HL-60 (cell line): ENCODE measurements around the gene MAP7D2.

ENCODE experiments used
- DNase-seq, 2 experiments: peaks; one replicate each; pipeline ENCODE4 v3.0.0-alpha.2; 2010 to 2020; ENCODE audit warnings: low read depth in 1 of 2, low spot score in 1 of 2
- H3K27ac ChIP-seq: fragments of 250-450 bp; sonication (Bioruptor Pico); replicated peaks from 2 replicates; pipeline ENCODE4 v1.5.1; 2020; ENCODE audit warnings: mild to moderate bottlenecking, moderate library complexity
- H3K27me3 ChIP-seq: fragments of 250-450 bp; sonication (Bioruptor Pico); 2 replicates; pipeline ENCODE4 v1.5.1; 2021; ENCODE audit warnings: mild to moderate bottlenecking, moderate library complexity; ENCODE audit not compliant: insufficient read depth, poor library complexity, severe bottlenecking
- H3K4me3 ChIP-seq: replicated peaks from 2 replicates; pipeline ENCODE4 v1.5.1; 2011; ENCODE audit warnings: mild to moderate bottlenecking, control low read depth, low read length; ENCODE audit not compliant: insufficient read depth
- GABPA ChIP-seq: IDR thresholded peaks from 2 replicates; pipeline ENCODE4 v1.6.1; 2012; ENCODE audit warnings: low read depth
- POLR2AphosphoS5 ChIP-seq: IDR thresholded peaks from 2 replicates; pipeline ENCODE4 v1.6.1; 2012; ENCODE audit warnings: low read depth
- microRNA-seq: library from miRNA; unstranded; fragments of <30 nt; microRNA quantifications from one replicate; pipeline ENCODE4, GENCODE V29; 2018
- TF ChIP-seq, protein P1 (sequence below): IDR thresholded peaks from one replicate; pipeline ENCODE4 v1.5.1; 2011; ENCODE audit warnings: low read length, control low read depth, inconsistent platforms; ENCODE audit not compliant: insufficient read depth

The MAP7D2 gene

DNA sequence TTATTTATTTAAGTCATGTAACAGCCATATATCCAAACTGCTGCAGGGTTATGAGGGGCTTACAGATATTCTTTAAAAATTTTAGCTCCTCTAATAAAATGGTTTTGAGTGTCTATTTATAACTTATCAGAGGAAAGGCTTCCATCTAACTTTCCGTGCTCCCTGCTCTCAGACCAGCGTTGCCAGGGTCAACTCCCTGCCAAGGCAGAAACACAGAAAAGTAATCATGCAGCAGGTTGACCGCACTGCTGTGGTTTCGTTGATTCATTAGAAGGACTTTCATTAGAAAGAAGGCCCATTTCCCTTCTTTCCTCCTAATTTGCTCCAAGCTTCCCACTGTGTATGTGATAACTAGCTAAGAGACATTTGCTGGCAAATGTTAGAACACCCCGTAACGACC lies 159.8 kb downstream of the MAP7D2 start:
- Histone ChIP-seq H3K27me3 (no peaks in the 10 kb centered on the region), H3K4me3 (no peak overlapping the region), H3K27ac (no peak overlapping the region)
- DNase-seq: no peak
- no peak for TF ChIP-seq POLR2AphosphoS5
- no peak for TF ChIP-seq GABPA
- TF ChIP-seq, protein P1, sequence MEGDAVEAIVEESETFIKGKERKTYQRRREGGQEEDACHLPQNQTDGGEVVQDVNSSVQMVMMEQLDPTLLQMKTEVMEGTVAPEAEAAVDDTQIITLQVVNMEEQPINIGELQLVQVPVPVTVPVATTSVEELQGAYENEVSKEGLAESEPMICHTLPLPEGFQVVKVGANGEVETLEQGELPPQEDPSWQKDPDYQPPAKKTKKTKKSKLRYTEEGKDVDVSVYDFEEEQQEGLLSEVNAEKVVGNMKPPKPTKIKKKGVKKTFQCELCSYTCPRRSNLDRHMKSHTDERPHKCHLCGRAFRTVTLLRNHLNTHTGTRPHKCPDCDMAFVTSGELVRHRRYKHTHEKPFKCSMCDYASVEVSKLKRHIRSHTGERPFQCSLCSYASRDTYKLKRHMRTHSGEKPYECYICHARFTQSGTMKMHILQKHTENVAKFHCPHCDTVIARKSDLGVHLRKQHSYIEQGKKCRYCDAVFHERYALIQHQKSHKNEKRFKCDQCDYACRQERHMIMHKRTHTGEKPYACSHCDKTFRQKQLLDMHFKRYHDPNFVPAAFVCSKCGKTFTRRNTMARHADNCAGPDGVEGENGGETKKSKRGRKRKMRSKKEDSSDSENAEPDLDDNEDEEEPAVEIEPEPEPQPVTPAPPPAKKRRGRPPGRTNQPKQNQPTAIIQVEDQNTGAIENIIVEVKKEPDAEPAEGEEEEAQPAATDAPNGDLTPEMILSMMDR: no peak

Small RNA genes within 50 kb of the gene (microRNA-seq; reads per million reads assigned to microRNA genes)
- 0.90 reads per million for gene MIR23C
